Trophoblast cell (in vitro differentiated cells and primary cell): ENCODE measurements around the gene JAML.

Experiments used
- DNase-seq, 2 donors: peaks; one replicate each; pipeline ENCODE4 v3.0.0-alpha.2; 2016
- H2AFZ ChIP-seq: 2 replicates; pipeline ENCODE4 v1.6.1; 2013; ENCODE audit warnings: low read length, moderate library complexity, mild to moderate bottlenecking; ENCODE audit not compliant: insufficient read depth, poor library complexity
- H2AK5ac ChIP-seq: 2 replicates; pipeline ENCODE4 v1.6.1; 2013; ENCODE audit warnings: mild to moderate bottlenecking, low read length
- H2BK120ac ChIP-seq: 2 replicates; pipeline ENCODE4 v1.6.1; 2013; ENCODE audit warnings: low read length, mild to moderate bottlenecking, moderate library complexity; ENCODE audit not compliant: insufficient read depth, poor library complexity
- H2BK12ac ChIP-seq: 2 replicates; pipeline ENCODE4 v1.6.1; 2013; ENCODE audit warnings: mild to moderate bottlenecking, low read length, moderate library complexity
- H2BK5ac ChIP-seq: 2 replicates; pipeline ENCODE4 v1.6.1; 2013; ENCODE audit warnings: low read length, low read depth, moderate library complexity, mild to moderate bottlenecking; ENCODE audit not compliant: poor library complexity
- H3K14ac ChIP-seq: 2 replicates; pipeline ENCODE4 v1.6.1; 2013; ENCODE audit warnings: mild to moderate bottlenecking, low read length
- H3K18ac ChIP-seq: 2 replicates; pipeline ENCODE4 v1.6.1; 2013; ENCODE audit warnings: mild to moderate bottlenecking, low read length
- H3K23ac ChIP-seq: 2 replicates; pipeline ENCODE4 v1.6.1; 2013; ENCODE audit warnings: low read length
- H3K27ac ChIP-seq: 2 replicates; pipeline ENCODE4 v1.5.1; 2013; ENCODE audit warnings: low read depth, mild to moderate bottlenecking, inconsistent platforms, low read length, moderate library complexity
- H3K27me3 ChIP-seq: 2 replicates; pipeline ENCODE4 v1.6.1; 2013; ENCODE audit warnings: inconsistent platforms, mild to moderate bottlenecking, low read length, moderate library complexity; ENCODE audit not compliant: insufficient read depth
- H3K36me3 ChIP-seq, 2 experiments: 1 replicate in 1 of 2; 2 replicates in 1 of 2; pipeline ENCODE4 v1.6.1; 2013; ENCODE audit warnings: low read length in 2 of 2, mild to moderate bottlenecking in 2 of 2, moderate library complexity in 1 of 2; ENCODE audit not compliant: insufficient read depth in 2 of 2, control insufficient read depth in 1 of 2
- H3K4ac ChIP-seq: 2 replicates; pipeline ENCODE4 v1.6.1; 2013; ENCODE audit warnings: low read depth, mild to moderate bottlenecking, low read length, moderate library complexity
- H3K4me1 ChIP-seq, 2 experiments: 1 replicate in 1 of 2; 2 replicates in 1 of 2; pipeline ENCODE4 v1.6.1; 2013; ENCODE audit warnings: low read length in 2 of 2, mild to moderate bottlenecking in 2 of 2, moderate library complexity in 1 of 2; ENCODE audit not compliant: insufficient read depth in 2 of 2, control insufficient read depth in 1 of 2
- H3K4me2 ChIP-seq: 2 replicates; pipeline ENCODE4 v1.6.1; 2013; ENCODE audit warnings: inconsistent platforms, mild to moderate bottlenecking, low read length, moderate library complexity
- H3K4me3 ChIP-seq: 2 replicates; pipeline ENCODE4 v1.5.1; 2013; ENCODE audit warnings: mild to moderate bottlenecking, low read depth, low read length, inconsistent platforms
- H3K79me1 ChIP-seq: one replicate; pipeline ENCODE4 v1.6.1; 2013; ENCODE audit warnings: low read length
- H3K79me2 ChIP-seq: 2 replicates; pipeline ENCODE4 v1.6.1; 2013; ENCODE audit warnings: low read length, mild to moderate bottlenecking; ENCODE audit not compliant: control insufficient read depth, insufficient read depth, poor library complexity
- H3K9ac ChIP-seq: 2 replicates; pipeline ENCODE4 v1.6.1; 2013; ENCODE audit warnings: mild to moderate bottlenecking, low read length
- H3K9me3 ChIP-seq: 2 replicates; pipeline ENCODE4 v1.6.1; 2013; ENCODE audit warnings: low read depth, mild to moderate bottlenecking, control low read depth, inconsistent platforms, low read length; ENCODE audit not compliant: insufficient read depth
- H4K12ac ChIP-seq: 2 replicates; pipeline ENCODE4 v1.6.1; 2013; ENCODE audit warnings: low read depth, mild to moderate bottlenecking, low read length, moderate library complexity
- H4K8ac ChIP-seq: 2 replicates; pipeline ENCODE4 v1.6.1; 2013; ENCODE audit warnings: low read depth, mild to moderate bottlenecking, low read length, moderate library complexity
- H4K91ac ChIP-seq: one replicate; pipeline ENCODE4 v1.6.1; 2013; ENCODE audit warnings: low read depth, mild to moderate bottlenecking, low read length, moderate library complexity
- WGBS: extraction: QIAGEN DNeasy Blood & Tissue Kit; methylation state at CpG from one replicate; pipeline ENCODE4 v1.1.7; 2013; ENCODE audit warnings: missing lambda C conversion rate; ENCODE audit not compliant: insufficient read length, insufficient coverage; ENCODE audit errors: extremely low coverage; 5-methylcytosine and 5-hydroxymethylcytosine counted together

JAML gene

GRCh38 chr11:118233850-118234249, 9.0 kb upstream of the JAML start:
- Histone ChIP-seq H3K79me2 (no peaks in the 10 kb centered on the region), H2AK5ac (no peak overlapping the region), H2BK5ac (no peak overlapping the region), H3K9me3 (no peaks in the 10 kb centered on the region), H4K12ac (no peak overlapping the region), H3K4ac (no peak overlapping the region), H2AFZ (no peak overlapping the region), H3K4me2 (no peak overlapping the region), H3K36me3 (no peaks in the 10 kb centered on the region), H3K27me3 (no peaks in the 10 kb centered on the region), H3K79me1 (no peaks in the 10 kb centered on the region), H2BK12ac (no peak overlapping the region), H3K9ac (no peak overlapping the region), H3K23ac (no peak overlapping the region), H4K8ac (no peak overlapping the region), H4K91ac (no peak overlapping the region), H3K14ac (no peak overlapping the region), H3K18ac (no peak overlapping the region), H3K27ac (no peak overlapping the region), H2BK120ac (no peak overlapping the region), H3K4me3 (no peak overlapping the region), H3K4me1 (no peaks in the 10 kb centered on the region)
- no CpG with 5 or more reads among the region's 1 CpG for WGBS
- DNase-seq = no peak

GRCh38 chr11:118233377-118233776, 8.6 kb upstream of the JAML start:
- Histone ChIP-seq H3K79me2 (no peaks in the 10 kb centered on the region), H2BK5ac (no peak overlapping the region), H2BK120ac (no peak overlapping the region), H3K14ac (no peak overlapping the region), H2BK12ac (no peak overlapping the region), H3K79me1 (no peaks in the 10 kb centered on the region), H3K4me1 (no peaks in the 10 kb centered on the region), H3K4me2 (no peak overlapping the region), H4K12ac (no peak overlapping the region), H2AFZ (no peak overlapping the region), H3K9ac (no peak overlapping the region), H3K36me3 (no peaks in the 10 kb centered on the region), H3K9me3 (no peaks in the 10 kb centered on the region), H3K4ac (no peak overlapping the region), H3K27me3 (no peaks in the 10 kb centered on the region), H2AK5ac (no peak overlapping the region), H3K27ac (no peak overlapping the region), H3K18ac (no peak overlapping the region), H4K8ac (no peak overlapping the region), H3K4me3 (no peak overlapping the region), H4K91ac (no peak overlapping the region), H3K23ac (no peak overlapping the region)
- DNase-seq = no peak
- no CpG with 5 or more reads among the region's 5 CpGs for WGBS

- Histone ChIP-seq H2AFZ (no peak overlapping the region), H3K27ac (no peak overlapping the region), H3K27me3 (no peaks in the 10 kb centered on the region), H3K79me2 (no peaks in the 10 kb centered on the region), H2BK12ac (no peak overlapping the region), H4K8ac (no peak overlapping the region), H4K12ac (no peak overlapping the region), H3K23ac (no peak overlapping the region), H2AK5ac (no peak overlapping the region), H3K4me2 (no peak overlapping the region), H3K18ac (no peak overlapping the region), H3K36me3 (no peaks in the 10 kb centered on the region), H3K4ac (no peak overlapping the region), H3K4me1 (no peaks in the 10 kb centered on the region), H4K91ac (no peak overlapping the region), H3K9me3 (no peaks in the 10 kb centered on the region), H3K9ac (no peak overlapping the region), H3K4me3 (no peak overlapping the region), H2BK5ac (no peak overlapping the region), H3K14ac (no peak overlapping the region), H2BK120ac (no peak overlapping the region), H3K79me1 (no peaks in the 10 kb centered on the region)
- DNase-seq = no peak
- no CpG with 5 or more reads among the region's 1 CpG for WGBS
Measured at GRCh38 chr11:118232659-118233058, 7.8 kb upstream of the JAML start.

GRCh38 chr11:118231461-118231860, 6.7 kb upstream of the JAML start:
- Histone ChIP-seq H3K27ac (no peak overlapping the region), H3K4me1 (no peaks in the 10 kb centered on the region), H3K9ac (no peak overlapping the region), H3K36me3 (no peaks in the 10 kb centered on the region), H3K23ac (no peak overlapping the region), H4K91ac (no peak overlapping the region), H3K4me3 (no peak overlapping the region), H3K9me3 (no peaks in the 10 kb centered on the region), H4K12ac (no peak overlapping the region), H3K18ac (no peak overlapping the region), H3K14ac (no peak overlapping the region), H3K79me1 (no peaks in the 10 kb centered on the region), H2BK5ac (no peak overlapping the region), H2BK120ac (no peak overlapping the region), H4K8ac (no peak overlapping the region), H2AK5ac (no peak overlapping the region), H3K27me3 (no peaks in the 10 kb centered on the region), H2AFZ (no peak overlapping the region), H2BK12ac (no peak overlapping the region), H3K79me2 (no peaks in the 10 kb centered on the region), H3K4me2 (no peak overlapping the region), H3K4ac (no peak overlapping the region)
- no peak for DNase-seq

- H4K91ac ChIP-seq = no peak overlapping the region
- no peak overlapping the region for H4K8ac ChIP-seq
- H2AK5ac ChIP-seq = no peak overlapping the region
- no peaks in the 10 kb centered on the region for H3K4me1 ChIP-seq
- H3K18ac ChIP-seq = no peak overlapping the region
- H2AFZ ChIP-seq = no peak overlapping the region
- no peak overlapping the region for H3K23ac ChIP-seq
- no peak overlapping the region for H3K4me3 ChIP-seq
- no peak overlapping the region for H3K27ac ChIP-seq
- WGBS = no CpG with 5 or more reads among the region's 3 CpGs
- no peak overlapping the region for H2BK12ac ChIP-seq
- no peaks in the 10 kb centered on the region for H3K27me3 ChIP-seq
- no peak overlapping the region for H3K14ac ChIP-seq
- H2BK5ac ChIP-seq = no peak overlapping the region
- no peaks in the 10 kb centered on the region for H3K79me2 ChIP-seq
- no peak for DNase-seq
- no peak overlapping the region for H2BK120ac ChIP-seq
- H3K9ac ChIP-seq = no peak overlapping the region
- no peak overlapping the region for H3K4me2 ChIP-seq
- no peaks in the 10 kb centered on the region for H3K9me3 ChIP-seq
- H3K79me1 ChIP-seq = no peaks in the 10 kb centered on the region
- no peak overlapping the region for H3K4ac ChIP-seq
- H4K12ac ChIP-seq = no peak overlapping the region
- H3K36me3 ChIP-seq = no peaks in the 10 kb centered on the region
Measured at GRCh38 chr11:118230088-118230487, 5.3 kb upstream of the JAML start.
